AG04449 (cell line): ENCODE data around the gene CRELD2.

Source experiments
- CTCF ChIA-PET: fragments of 350-600 bp; formaldehyde crosslinking; extraction: SDS; loops from one replicate; lab custom pipeline; 2021; ENCODE audit warnings: antibody characterized with exemption; lab: Yijun Ruan, JAX
- POLR2A ChIA-PET: fragments of 400-600, 350-600 bp; formaldehyde crosslinking; extraction: SDS; loops from one replicate; lab custom pipeline; 2020; ENCODE audit warnings: antibody characterized with exemption, inconsistent platforms; lab: Yijun Ruan, JAX
- DNase-seq: peaks from one replicate; pipeline ENCODE4 v3.0.0-alpha.2; 2010; ENCODE audit warnings: low read depth, low spot score
- H3K4me3 ChIP-seq: 2 replicates; pipeline ENCODE4 v1.5.1; 2011; ENCODE audit warnings: low read depth, mild to moderate bottlenecking, control low read depth, low read length
- CTCF ChIP-seq: IDR thresholded peaks from one replicate; pipeline ENCODE4 v1.5.1; 2011; ENCODE audit warnings: mild to moderate bottlenecking, moderate library complexity, low read length, control low read depth, inconsistent platforms; ENCODE audit not compliant: insufficient read depth; ENCODE audit errors: missing control alignments

The CRELD2 gene

DNA sequence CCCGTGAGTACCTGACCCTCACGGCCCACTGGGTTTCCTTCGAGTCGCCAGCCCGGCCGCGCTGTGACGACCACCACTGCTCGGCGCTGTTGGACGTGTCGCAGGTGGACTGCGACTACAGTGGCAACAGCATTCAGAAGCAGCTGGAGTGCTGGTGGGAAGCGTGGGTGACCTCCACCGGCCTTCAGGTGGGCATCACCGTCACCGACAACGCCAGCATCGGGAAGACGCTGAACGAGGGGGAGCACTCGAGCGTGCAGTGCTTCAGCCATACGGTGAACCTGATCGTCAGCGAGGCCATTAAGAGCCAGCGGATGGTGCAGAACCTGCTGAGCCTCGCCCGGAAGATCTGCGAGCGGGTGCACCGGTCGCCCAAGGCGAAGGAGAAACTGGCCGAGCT is 32.6 kb upstream of the CRELD2 start:
- ChIA-PET CTCF (interaction anchor here (1.9 kb wide), 1 partner anchor 9 kb away, joined by 4 read pairs; no protein-coding TSS in a partner anchor), POLR2A (no interaction called here)

GRCh38 chr22:49886346-49887063 is 31.9 kb upstream of the CRELD2 start:
- no peak overlapping the region for H3K4me3 ChIP-seq
- CTCF ChIA-PET, result interaction anchor here (1.9 kb wide), 1 partner anchor 9 kb away, joined by 4 read pairs; no protein-coding TSS in a partner anchor
- no peak for DNase-seq
- TF ChIP-seq CTCF, result no peak
- POLR2A ChIA-PET, result no interaction called here

More for the DNA sequence above, 32.6 kb upstream of the CRELD2 start:
- DNase-seq, result no peak
- no peak for TF ChIP-seq CTCF
- no peak overlapping the region for H3K4me3 ChIP-seq

GRCh38 chr22:49887064-49887451 is 31.4 kb upstream of the CRELD2 start:
- TF ChIP-seq CTCF, result no peak
- H3K4me3 ChIP-seq, result no peak overlapping the region
- DNase-seq, result no peak
- ChIA-PET POLR2A (no interaction called here), CTCF (interaction anchor here (0.7 to 1.9 kb wide), 2 partner anchors 10 to 19 kb away, joined by 3 to 4 read pairs; no protein-coding TSS in a partner anchor)

GRCh38 chr22:49887702-49888101 is 30.7 kb upstream of the CRELD2 start:
- H3K4me3 ChIP-seq, result no peak overlapping the region
- no peak for TF ChIP-seq CTCF
- no peak for DNase-seq
- POLR2A ChIA-PET, result no interaction called here
- CTCF ChIA-PET, result interaction anchor here (0.7 to 1.9 kb wide), 2 partner anchors 11 to 19 kb away, joined by 3 to 4 read pairs; no protein-coding TSS in a partner anchor

- H3K4me3 ChIP-seq, result no peak overlapping the region
- DNase-seq, result no peak
- ChIA-PET POLR2A (no interaction called here), CTCF (interaction anchor here (0.7 to 1.0 kb wide), 2 partner anchors 9 to 141 kb away, joined by 3 read pairs; no protein-coding TSS in a partner anchor)
- TF ChIP-seq CTCF, result no peak
Observed at GRCh38 chr22:49889071-49889470, 29.4 kb upstream of the CRELD2 start.

- no peak overlapping the region for H3K4me3 ChIP-seq
- ChIA-PET POLR2A (no interaction called here), CTCF (no interaction called here)
- TF ChIP-seq CTCF, result no peak
- DNase-seq, result no peak
Observed at GRCh38 chr22:49892226-49892899, 26.1 kb upstream of the CRELD2 start.
